Right renal pelvis (tissue), 4 donors: Measurements from ENCODE around the gene PRCD. TPM values are rescaled to one million over a fixed set of nuclear protein-coding genes. Genes with fewer than 3 reads are reported as not detected.

Experiments
- DNase-seq, 4 donors: peaks; one replicate each; pipeline ENCODE4 v3.0.0-alpha.2; 2013; ENCODE audit warnings: low read depth in 4 of 4, low spot score in 3 of 4, missing footprints in 1 of 4
- polyA plus RNA-seq, 4 donors: library from polyadenylated mRNA; unstranded; fragments of 120-200 nt; gene quantifications; one replicate each; pipeline ENCODE4 v1.2.1, GENCODE V29; 2013; ENCODE audit not compliant: insufficient read length in 4 of 4

The PRCD gene
- polyA plus RNA-seq, 4 donors, result 2.7 to 4.0 (median 3.4) TPM

GRCh38 chr17:76566988-76567431 is 27.2 kb downstream of the PRCD start:
- DNase-seq, result no peak

- no peak for DNase-seq
These were observed 28.0 kb downstream of the PRCD start for GRCh38 chr17:76567634-76568432.

- DNase-seq, result no peak
These were observed 29.0 kb downstream of the PRCD start for GRCh38 chr17:76568811-76569221.

GRCh38 chr17:76569607-76570279 is 29.9 kb downstream of the PRCD start:
- no peak for DNase-seq

GRCh38 chr17:76570457-76570856 is 30.6 kb downstream of the PRCD start:
- no peak for DNase-seq

GRCh38 chr17:76570877-76571471 is 31.1 kb downstream of the PRCD start:
- DNase-seq, result no peak

GRCh38 chr17:76572201-76572910 is 32.5 kb downstream of the PRCD start:
- DNase-seq, result no peak

- no peak for DNase-seq
These were observed 33.3 kb downstream of the PRCD start for GRCh38 chr17:76573096-76573495.

- no peak for DNase-seq
These were observed 34.3 kb downstream of the PRCD start for GRCh38 chr17:76574166-76574565.

GRCh38 chr17:76575570-76575969 is 35.7 kb downstream of the PRCD start:
- DNase-seq, result no peak

- DNase-seq, result no peak
These were observed 36.3 kb downstream of the PRCD start for GRCh38 chr17:76576189-76576588.

GRCh38 chr17:76577876-76578275 is 38.0 kb downstream of the PRCD start:
- DNase-seq, result no peak

- no peak for DNase-seq
These were observed 38.5 kb downstream of the PRCD start for GRCh38 chr17:76578376-76578775.

- no peak for DNase-seq
These were observed 39.4 kb downstream of the PRCD start for GRCh38 chr17:76579281-76579680.

GRCh38 chr17:76581515-76581914 is 41.7 kb downstream of the PRCD start:
- DNase-seq, result no peak

- no peak for DNase-seq
These were observed 42.8 kb downstream of the PRCD start for GRCh38 chr17:76582660-76583059.

- DNase-seq, result no peak
These were observed 44.7 kb downstream of the PRCD start for GRCh38 chr17:76584427-76585032.

- no peak for DNase-seq
These were observed 45.3 kb downstream of the PRCD start for GRCh38 chr17:76585033-76585648.

GRCh38 chr17:76585649-76586593 is 46.1 kb downstream of the PRCD start, which contains the start of gene ST6GALNAC2:
Gene ST6GALNAC2 (minus strand): TSS chr17:76585860. CDS start chr17:76585808, 52 bp downstream.
- DNase-seq, result no peak
